HG03066 (cell line): ENCODE data around the gene TK2.
"Not testable (repeated sequence)": the region's sequence is repeated elsewhere in the genome, so short reads cannot be mapped to it uniquely, and the experiment has no call there.

Experiments used
- ATAC-seq: cut with Tn5 transposase; IDR thresholded peaks from one replicate; pipeline ENCODE4 v1.9.1; 2021; ENCODE audit warnings: low read depth; ENCODE audit not compliant: unreplicated experiment

TK2 gene

DNA sequence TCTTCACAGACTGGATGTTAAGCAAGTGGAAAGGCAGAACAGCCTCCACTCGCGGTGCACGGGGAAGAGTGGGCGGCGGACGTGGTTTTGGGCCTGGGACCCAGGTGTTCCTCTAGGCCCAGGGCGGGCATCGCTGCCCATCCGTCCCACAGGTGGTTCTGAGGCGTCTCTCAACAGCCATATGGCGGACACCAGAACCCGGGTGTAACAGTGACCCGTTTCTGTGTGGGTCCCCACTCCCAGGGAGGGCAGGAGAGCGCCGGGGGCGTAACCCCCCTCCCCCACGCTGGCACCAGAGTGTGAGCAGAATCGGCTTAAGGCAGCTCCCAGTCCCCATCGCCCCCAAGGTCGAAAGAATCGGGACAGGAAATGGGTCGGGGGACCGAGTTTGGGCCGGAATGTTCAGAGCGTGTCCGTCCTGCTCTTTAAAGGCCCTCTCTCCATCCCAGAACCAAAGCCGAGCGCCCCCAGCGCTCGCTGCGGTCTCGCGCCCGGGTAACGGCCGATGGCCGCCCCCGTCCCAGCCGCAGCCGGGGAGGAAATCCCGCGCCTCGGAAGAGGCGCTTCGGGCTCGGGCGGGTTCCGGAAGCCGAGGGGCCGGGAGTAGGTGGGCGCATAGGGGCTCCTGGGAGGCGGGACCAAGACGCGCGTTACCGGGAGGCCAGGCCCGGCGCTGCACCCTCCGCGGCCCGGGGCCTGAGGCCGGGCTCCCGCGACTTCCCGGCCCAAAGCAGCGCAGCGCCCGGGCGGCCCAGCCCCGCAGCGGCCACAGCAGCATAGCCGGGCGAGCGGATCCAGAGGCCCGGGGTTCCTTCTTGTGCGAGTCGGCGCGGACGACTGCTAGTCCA is at the start of gene TK2:
TK2 (minus strand) TSS at position 839 of the 848 bp plus-strand sequence; CDS start at position 778, 61 bp downstream.
- ATAC-seq, result no peak

DNA sequence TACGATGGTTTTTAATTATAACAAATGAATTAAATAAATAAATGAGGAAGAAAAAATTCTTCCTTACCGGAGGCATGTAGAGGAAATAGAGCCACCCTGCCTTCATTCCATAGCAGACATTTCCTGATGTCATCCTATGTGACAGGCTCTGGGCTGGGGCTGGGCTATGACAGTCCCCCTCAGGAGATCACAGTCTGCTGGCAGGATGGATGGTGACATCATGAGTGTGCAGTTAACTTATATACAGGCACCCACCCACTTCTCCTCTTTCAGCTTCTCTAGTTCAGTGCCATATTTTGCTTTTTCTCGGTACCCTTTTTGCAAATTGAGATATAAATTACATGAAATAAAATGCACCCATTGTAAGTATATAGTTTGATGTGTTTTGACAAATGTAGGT is 48.2 kb upstream of the TK2 start:
- no peak for ATAC-seq

DNA sequence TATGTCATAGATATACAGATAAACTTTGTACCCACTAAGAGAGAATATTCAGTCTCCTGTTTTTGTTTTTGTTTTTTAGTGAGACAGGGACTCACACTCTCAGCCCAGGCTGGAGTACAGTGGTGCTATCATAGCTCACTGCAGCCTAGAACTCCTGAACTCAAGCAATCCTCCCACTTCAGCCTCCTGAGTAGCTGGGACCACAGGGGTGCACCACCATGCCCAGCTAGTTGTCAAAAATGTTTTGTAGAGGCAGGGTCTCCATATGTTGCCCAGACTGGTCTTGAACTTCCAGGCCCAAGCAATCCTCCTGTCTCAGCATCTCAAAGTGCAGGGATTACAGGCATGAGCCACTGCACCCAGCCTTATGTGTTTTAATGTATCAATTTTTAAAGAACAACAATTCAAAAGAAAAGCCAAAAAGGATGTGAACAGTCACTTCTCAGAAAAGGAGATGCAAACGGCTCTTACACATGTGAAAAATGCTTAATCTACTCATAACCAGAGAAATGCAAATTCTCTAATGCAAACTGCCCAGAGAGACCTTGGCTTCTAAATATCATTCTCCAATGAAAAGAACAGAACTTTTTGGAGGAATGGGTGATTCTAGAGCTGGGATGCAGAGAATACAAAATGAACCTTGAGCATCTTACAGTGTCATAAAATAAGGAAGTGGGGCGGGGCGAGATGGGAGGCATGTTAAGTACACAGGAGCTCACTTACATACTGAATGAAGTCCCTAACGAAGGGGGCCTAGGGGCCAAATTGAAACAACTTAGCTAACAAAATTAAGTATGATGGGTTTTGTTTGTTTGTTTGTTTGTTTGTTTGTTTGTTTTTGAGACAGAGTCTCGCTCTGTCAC is 47.3 kb upstream of the TK2 start:
- no peak for ATAC-seq

DNA sequence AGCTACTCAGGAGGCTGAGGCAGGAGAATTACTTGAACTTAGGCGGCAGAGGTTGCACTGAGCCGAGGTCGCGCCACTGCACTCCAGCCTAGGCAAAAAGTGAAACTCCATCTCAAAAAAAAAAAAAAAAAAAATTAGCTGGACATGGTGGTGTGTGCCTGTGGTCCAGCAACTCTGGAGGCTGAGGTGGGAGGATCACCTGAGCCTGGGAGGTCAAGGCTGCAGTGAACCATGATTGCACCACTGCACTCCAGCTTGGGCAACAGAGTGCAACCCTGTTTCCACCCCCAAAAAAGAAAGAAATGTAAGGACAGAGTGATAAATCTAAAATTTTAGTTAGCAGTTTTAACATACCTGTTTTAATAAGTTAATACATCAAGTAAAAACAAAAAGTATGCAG is 46.6 kb upstream of the TK2 start:
- not testable (repeated sequence) for ATAC-seq

DNA sequence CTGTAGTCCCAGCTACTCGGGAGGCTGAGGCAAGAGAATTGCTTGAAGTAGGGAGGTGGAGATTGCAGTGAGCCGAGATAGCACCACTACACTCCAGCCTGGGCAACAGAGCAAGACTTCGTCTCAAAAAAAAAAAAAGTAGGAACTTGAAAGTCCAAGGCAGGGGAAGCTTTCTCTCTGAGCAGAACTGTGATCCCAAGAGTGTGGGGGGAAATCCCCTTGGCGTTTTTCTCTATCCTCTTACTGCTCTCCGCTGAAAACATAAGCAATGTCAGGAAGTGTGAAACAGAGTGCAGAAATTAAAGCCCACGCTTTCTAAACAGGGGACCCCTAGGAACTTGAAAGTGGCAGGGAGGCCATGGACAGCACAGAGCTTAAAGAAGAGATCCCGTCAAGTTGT is 44.8 kb upstream of the TK2 start:
- ATAC-seq, result no peak

DNA sequence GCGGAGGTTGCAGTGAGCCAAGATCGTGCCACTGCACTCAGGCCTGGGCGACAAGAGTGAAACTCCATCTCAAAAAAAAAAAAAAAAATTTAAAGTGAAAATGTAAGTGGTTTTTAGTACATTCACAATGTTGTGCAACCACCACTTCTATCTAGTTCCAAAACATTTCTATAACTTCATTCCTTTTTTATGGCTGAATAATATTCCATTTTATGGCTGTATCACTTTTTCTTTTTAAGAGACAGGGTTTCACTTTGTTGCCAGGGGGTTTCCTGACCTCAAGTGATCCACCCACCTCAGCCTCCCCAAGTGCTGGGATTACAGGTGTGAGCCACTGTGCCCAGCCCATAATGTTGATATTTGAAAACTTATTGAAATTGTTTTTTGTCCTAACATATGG is 42.9 kb upstream of the TK2 start:
- ATAC-seq, result no peak

DNA sequence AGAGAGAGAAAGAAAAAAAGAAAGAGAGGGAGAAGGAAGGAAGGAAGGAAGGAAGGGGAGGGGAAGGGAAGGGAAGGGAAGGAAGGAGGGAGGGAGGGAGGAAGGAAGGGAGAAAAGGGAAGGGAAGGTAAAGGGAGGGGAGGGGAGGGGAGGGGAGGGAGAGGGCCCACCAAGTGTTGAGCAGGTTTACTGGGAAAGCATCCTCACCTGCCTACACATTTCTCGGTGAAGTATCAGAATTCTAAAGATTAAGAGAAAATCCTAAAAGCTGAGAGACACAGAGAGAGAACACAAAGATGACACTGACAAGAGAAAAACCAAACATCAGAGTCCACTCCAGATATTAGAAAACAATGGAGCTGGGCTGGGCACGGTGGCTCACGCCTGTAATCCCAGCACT is 42.3 kb upstream of the TK2 start:
- no peak for ATAC-seq

DNA sequence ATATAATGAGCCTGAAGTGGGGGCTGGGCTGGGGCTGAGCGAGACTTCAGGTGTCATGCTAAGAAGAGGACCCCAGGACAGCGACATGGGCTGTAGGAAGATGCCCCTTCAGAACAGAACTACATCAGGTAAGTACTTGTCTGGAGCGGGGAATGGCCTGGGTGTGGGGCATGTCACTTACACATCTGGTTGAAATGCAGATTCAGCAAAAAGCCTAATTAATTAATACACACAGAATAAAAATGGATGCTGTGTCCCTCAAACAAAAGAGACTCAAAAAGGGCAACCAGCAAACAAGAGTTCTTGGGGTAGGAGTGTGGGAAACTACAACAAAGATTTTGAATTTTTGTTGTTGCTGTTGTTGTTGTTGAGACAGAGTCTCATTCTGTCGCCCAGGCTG is 41.1 kb upstream of the TK2 start:
- no peak for ATAC-seq

DNA sequence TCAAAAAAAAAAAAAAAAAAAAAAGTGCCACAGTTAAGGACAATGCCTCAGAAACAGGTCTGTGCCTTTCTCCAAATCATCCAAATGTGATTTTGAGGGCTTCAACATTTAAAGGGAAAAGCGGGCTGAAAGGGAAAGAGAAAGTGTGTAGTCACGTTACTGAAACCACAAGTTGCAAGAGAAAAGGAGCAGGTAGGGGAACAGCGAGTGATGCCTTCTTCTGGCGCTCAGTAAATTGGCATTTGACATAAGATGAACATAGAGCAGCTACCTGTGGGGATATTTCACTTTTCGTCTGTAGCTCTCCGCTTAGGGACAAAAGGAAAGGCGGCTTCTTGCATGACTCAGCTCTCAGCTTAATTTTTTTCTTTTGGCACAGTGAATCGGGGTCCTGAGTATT is 40.4 kb upstream of the TK2 start:
- no peak for ATAC-seq

DNA sequence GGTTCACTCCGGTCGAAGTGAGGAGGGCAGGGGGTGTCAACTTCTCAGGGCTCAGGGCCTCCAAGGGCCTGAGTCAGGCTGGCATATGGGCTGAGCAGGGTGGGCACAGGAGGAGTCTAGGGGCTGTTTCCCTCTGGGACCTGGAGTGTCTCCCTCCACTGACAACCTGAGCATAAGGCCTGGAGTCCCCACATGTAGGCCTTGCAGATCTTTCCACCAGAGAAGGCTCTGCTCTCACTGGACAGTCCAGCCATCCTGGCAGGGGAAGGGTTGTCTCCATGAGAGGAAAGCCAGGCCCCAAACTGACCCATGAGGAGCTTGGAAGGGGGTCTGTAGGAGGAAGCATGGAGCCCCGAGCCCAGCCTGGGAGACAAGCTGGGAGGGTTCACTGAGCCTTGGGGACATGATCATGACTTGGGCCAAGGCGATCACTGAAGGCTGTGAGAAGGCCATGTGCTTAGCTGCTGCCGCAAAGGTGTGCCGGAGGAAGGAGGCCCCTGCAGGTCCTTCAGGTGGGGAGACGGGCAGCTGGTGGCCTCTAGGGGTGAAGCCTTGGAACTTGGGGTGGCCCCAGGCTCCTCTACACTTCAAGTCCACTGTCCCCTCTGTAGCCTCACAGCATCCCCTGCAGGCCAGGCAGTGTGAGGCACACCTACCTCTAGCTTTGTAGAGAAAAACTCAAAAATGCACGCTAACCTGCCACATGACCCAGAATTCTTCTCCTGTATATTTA is 39.2 kb upstream of the TK2 start:
- ATAC-seq, result no peak

DNA sequence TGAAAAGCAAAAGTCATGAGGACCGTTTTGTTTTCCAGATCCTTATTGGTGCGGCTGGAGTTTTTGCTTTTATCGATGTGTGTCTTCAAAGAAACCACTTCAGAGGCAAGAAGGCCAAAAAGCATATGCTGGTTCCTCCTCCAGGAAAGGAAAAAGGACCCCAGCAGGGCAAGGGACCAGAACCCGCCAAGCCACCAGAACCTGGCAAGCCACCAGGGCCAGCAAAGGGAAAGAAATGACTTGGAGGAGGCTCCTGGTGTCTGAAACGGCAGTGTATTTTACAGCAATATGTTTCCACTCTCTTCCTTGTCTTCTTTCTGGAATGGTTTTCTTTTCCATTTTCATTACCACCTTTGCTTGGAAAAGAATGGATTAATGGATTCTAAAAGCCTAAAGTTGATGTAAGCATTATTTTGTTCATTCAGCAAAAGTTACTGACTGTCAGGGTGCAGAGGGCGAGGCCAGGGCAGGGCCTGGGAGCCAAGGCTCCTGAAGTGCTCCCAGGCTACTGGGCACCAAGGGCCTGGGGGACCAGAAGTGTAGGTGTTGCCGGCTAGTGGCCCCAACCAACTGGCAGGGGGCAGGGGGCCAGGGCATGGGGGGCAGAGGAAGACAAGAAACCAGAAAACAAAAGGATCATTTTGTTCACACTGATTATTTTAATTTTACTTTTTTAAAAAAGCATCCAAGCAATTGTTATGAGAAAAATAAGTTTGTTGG is 38.1 kb upstream of the TK2 start:
- ATAC-seq, result no peak

DNA sequence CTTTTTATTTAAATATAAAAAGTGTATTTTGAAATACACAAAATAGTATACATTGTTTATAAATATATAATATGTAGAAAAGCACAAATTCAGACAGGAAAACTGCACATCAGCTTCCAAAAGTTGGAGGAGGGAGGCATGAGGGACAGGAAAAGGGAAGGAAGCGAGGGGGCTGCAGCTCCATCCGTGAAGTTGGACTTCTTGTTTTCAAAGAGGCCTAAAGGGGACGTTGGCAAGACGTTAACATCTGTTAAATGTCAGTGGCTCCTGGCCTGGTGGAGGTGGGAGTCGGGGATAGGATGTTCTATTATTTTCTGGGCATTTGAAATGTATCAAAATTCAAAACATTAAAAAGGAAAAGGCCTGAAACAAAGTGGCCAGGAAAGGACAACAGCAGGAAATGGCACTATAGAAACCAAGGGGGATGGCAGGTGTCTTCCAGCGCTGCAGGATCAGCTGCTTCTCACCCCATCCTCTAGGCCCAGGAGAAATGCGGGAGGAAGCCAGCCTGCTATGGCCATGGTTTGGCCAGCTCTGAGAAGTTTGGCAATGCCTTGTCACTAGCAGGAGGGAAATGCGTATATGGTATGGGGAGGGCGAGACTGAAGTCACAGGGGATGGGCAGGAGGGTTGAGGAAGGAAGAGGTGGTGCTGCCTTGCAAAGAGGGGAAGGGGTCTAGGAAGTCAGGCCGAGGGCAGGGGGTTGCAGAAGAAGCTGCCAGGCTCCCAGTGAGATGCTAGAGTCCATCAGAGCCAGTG is 35.7 kb upstream of the TK2 start:
- no peak for ATAC-seq

DNA sequence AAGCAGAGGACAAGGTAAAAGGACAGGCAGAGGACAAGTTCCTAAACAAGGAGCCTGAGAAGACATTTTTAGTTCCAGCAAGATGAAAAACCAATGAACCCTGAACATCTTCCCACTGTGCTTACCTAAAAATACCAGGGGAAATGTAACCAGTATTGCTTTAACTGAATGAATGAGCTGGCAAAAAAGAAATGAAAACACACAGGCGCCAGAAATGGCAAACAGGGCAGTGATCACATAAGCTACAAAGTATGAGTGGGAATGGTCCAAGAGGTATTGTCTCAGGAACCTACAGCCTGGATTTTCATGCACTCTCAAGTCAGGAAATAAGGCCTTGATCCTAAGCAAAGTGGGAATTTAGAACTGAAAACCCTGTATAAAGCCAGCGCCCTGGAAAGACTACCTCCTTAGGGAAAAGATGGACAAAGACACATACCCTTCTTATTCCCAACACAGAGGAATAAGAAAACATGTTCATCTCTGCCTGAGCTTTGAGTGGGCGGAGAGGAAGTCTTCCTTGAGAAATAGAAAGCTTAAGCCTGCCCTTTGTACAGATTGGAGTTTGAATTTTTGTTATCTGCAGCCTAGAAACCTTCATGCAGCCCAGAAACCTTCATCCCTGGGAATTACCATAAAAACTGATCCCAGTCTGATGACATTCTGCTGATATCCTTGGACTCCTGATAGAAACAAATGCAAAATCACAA is 31.5 kb upstream of the TK2 start:
- no peak for ATAC-seq

DNA sequence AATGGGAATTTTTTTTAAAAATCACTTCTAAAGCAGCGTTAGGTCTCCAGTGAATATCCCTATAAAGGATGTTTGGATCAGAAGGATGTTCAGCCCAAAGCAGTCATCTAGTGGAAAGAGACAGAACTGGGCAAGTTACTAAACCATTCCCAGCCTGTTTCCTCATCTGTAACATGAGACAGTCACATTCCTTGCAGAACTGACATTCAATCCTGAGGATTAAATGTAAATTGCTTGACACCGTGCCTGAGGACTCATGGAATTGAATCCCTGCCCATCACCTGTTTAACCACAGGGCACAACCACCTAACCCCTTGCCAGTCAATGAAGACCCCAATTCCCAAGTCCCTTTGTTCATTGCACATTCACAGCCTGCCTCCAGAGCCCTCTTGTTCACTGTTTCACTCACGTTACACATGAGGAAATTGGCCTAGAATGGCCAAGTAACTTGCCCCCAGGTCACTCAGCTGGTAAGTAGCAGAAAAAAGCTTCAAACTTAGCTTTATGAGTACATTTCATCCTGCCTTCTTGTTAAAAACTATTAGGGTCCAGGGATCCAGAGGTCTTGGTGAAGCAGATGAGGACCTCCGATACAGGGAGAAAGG is 30.8 kb upstream of the TK2 start:
- ATAC-seq, result no peak

DNA sequence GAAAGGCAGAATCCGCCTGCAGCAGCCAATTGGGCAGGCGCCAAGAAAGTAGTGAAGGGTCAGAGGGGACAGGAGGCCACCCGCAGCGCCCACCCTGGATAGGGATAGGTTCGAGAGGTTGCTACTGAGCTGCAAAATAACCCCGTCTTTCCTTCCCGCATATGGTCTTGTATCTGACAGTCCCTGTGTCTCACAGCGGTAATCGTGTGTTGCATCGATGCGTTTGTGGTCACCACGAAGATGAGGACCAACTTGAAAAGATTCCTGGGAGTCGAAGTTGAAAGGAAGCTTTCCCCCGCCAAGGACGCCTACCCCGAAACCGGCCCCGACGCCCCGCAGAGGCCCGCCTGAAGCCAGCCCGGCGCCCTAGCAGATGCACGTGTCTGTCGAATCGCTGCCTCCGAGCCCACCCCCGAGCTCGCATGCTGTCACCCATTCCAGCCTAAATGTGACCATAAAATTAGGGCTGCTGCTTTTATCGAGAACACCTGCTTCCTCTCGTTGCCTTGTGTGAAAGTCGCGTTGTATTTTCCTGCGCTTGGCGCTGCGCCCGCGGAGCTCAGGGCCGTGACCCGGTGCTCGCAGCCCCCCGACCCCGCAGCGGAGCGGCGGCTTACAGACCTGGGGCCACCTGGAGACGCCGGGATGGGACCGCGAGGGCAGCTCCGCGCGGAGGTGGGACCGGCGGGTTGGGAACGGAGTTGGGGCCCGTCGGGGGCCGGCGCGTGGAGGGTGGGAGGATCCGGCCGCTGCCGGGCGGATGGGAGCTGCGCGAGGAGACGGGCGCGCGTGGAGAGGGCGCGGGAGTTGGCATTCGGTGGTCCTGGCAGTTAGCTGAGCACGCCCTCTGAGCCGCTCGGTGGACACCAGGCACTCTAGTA is 29.0 kb upstream of the TK2 start, which contains the start of gene CMTM2:
CMTM2 (plus strand) TSS at position 813 of the 881 bp plus-strand sequence. CDS start 145 bp downstream, outside the sequence.
- ATAC-seq, result no peak

DNA sequence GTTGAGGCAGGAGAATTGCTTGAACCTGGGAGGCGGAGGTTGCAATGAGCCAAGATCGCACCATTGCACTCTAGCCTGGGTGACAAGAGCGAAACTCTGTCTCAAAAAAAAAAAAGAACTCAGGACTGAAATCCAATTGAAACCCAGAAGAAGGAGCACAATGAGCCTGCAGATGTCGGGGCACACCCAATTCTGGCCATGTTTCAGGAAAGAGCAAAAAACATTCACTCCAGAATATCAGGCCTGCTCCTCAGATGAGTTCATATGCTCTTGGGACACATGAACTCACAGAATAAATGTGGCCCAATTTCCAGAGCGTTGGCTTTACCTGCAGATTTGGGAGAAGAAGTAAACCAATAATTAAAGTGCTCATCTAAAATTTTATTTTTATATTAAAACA is 26.4 kb upstream of the TK2 start:
- ATAC-seq, result no peak

DNA sequence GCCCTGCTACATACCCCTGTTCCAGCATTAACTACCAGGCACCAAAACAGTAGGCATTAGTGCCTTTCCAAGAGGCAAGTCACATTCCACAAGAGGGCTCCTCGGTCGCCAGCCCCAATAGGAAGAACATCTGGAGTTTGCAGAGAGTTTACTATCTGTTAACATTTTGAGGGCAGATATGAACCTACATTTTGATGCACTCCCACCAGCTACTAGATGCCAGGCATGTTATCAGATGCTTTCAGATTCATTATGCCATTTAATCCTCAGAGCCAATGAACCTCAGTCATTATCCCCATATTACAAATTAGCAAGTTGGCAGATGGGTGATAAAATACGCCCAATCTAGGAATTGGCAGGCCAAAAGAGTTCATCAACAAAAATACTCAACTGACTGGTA is 25.1 kb upstream of the TK2 start:
- ATAC-seq, result no peak

DNA sequence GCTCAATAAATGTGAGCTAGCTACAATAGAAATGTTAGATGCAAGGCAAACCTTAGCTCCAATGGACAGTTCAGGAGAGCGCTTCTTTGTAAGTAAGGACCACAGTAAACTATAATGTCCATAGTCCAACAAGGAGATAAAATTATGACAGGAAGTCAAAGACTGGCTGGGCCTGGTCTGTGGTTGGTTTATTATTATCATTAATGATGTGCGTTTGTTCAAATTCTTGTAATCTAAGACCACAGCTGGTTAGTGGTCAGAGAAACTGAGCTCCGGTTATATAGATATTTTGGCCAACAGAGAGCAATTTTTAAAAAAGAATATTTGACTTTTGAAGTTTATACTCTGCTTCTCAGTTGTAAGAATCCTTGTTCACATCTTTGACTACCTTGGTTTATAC is 24.6 kb upstream of the TK2 start:
- ATAC-seq, result no peak
